HG03432 (cell line): ENCODE results near the gene HILPDA.
"Not testable (repeated sequence)": the region's sequence is repeated elsewhere in the genome, so short reads cannot be mapped to it uniquely, and the experiment has no call there.

Experiments used
- ATAC-seq: cut with Tn5 transposase; IDR thresholded peaks from one replicate; pipeline ENCODE4 v1.9.1; 2021; ENCODE audit warnings: mild to moderate bottlenecking, moderate library complexity; ENCODE audit not compliant: unreplicated experiment

The HILPDA gene

DNA sequence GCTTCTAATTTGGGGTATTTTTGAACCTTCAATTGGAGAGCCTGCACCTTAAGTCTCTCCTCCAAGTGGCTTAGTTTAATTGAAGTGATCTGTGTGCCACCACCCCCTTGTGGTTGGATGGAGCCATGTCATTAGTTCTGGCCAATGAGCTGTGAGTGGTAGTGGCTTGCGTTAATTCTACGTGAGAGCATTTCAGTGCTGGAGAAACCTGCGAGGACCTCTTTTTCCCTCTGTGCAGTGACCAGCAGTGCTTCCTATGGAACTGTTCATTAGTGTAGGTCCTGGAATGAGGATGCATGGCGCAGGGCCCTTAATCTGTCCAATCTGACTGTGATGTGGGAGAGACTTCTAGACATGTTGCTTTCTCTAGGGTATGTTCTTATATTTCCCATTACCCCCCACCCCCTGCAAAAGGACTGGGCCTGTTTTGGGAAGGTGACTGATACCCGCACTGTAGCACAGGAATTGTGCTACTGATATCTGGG is 3.8 kb downstream of the HILPDA start:
- ATAC-seq, result peak; percentile 36

DNA sequence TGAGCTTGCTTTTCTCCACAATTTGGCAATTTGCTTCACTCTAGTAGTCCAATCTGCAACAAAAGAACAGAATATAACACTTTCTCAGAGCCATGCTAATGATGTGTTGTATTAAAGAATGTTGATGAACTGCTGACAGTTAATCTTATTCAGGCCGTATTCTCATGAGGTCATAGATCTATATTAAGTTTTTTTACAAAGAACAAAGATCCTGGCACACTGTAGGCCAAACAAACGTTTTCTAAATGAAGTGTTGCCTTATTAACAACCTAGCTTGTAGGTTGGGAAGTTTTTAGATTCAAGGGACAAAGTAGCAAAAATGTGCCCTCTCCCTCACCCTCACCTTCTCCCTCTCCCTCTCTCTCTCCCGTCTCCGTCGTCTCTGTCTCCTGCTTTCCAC is 6.8 kb downstream of the HILPDA start:
- no peak for ATAC-seq

DNA sequence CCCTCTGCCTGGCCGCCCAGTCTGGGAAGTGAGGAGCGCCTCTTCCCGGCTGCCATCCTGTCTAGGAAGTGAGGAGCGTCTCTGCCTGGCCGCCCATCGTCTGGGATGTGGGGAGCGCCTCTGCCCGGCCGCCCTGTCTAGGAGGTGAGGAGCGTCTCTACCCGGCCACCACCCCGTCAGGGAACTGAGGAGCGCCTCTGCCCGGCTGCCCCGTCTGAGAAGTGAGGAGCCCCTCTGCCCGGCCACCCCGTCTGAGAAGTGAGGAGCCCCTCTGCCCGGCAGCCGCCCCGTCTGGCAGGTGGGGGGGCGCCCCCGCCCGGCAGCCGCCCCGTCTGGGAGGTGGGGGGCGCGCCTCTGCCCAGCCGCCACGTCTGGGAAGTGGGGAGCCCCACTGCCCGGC is 7.7 kb downstream of the HILPDA start:
- ATAC-seq, result not testable (repeated sequence)

DNA sequence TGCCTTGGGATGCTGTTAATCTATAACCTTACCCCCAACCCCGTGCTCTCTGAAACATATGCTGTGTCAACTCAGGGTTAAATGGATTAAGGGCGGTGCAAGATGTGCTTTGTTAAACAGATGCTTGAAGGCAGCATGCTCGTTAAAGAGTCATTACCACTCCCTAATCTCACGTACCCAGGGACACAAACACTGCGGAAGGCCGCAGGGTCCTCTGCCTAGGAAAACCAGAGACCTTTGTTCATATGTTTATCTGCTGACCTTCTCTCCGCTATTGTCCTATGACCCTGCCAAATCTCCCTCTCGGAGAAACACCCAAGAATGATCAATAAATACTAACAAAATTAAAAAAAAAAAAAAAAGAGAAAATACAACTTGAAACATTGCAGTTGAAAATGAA is 8.3 kb downstream of the HILPDA start:
- ATAC-seq, result not testable (repeated sequence)

DNA sequence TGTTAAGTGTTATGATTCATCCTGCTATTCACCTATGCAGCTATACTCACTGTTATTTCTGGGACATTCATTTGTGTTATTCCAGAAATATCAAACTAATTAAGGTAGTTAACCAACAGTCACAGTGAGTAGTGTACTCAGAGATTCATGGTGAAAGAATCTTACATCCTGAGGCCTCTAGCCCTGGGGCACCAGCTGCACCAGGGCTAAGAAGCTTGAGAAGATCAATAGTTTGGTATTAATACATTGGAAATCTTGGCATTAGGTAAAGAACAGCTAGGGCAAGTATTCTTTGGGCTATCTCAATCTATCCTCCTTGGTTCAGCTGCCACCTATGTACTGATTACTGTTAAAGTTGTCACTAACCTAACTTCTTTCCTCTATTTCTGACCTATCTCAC is 11.2 kb downstream of the HILPDA start:
- not testable (repeated sequence) for ATAC-seq

DNA sequence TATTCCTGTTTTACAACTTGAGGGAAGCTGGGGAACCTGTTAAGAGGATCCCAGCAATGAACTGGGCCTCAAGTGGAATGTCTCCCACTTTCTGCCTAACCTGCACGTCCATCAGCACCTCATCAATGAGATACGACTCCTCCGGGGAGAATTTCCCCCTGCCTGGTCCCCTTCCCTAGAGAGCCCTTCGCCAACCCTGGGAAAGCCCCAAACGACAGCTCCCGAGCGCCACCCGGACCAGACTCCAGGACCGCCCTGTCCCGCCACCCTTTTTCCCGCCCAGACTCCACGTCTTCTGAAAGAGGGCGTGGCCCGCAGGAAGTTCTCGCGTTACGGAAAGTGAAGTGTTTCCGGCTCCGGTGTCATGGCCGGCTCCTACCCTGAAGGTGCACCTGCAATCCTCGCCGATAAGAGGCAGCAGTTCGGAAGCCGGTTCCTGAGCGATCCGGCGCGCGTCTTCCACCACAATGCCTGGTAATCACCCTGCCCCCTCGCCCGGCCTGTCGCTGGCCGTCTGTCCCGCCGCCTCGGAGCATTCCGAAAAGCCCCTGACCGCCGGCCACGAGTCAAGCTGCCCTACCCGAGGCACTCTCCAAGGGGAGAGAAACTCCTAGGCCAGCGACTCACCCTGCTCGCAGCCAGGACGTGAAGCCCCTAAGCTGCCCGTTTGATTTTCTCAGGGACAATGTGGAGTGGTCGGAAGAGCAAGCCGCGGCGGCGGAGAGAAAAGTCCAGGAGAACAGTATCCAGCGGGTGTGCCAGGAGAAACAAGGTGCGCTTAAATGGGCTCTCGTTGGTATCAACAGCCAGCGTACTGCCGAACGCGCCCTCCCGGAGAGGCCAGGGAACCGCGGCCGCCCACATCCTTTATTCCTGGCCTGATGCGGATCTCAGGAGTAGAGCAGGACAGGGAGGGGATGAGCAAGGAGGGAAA is 21.0 kb downstream of the HILPDA start, which contains the start of gene METTL2B:
METTL2B (plus strand) TSS at position 347 of the 934 bp plus-strand sequence; CDS start at position 365, 18 bp downstream.
- ATAC-seq, result peak; percentile 96

DNA sequence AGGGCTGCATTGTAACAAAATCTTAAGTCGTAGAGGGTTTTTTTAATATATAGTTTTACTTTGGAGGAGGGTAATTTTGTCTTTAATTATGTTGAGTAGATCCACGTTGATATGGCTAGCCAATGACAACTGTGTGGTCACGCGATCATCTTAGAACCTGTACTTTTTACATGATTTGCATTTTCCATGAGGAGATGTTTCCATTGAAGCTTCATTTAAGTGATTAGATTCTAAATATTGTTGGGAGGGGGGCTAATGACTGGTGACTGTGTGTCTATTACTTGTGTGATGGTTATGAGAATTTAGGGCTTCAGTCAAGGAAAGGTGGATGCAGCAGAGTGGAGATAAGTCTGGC is 21.6 kb downstream of the HILPDA start:
- not testable (repeated sequence) for ATAC-seq

DNA sequence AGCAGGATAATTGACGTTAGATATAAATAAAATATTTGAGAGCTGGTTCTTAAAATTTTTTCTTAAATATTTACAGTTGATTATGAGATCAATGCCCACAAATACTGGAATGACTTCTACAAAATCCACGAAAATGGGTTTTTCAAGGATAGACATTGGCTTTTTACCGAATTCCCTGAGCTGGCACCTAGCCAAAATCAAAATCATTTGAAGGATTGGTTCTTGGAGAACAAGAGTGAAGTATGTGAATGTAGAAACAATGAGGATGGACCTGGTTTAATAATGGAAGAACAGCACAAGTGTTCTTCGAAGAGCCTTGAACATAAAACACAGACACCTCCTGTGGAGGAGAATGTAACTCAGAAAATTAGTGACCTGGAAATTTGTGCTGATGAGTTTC is 23.4 kb downstream of the HILPDA start:
- not testable (repeated sequence) for ATAC-seq

DNA sequence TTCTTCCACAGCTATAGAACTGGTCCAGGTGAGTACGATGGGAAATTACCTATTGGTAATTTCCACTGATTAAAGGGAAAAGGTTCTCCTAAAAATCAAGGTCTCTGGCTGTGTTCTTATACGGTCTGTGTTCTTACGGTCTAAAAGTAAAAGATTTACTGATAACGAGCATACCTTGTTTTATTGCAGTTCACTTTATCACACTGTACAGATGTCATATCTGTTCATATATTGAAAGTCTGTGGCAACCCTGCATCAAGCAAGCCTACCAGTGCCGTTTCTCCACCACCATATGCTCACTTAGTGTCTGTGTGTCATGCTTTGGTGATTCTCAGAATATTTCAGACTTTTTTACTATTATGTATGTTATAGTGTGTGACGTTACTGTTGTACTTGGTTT is 32.5 kb downstream of the HILPDA start:
- not testable (repeated sequence) for ATAC-seq

DNA sequence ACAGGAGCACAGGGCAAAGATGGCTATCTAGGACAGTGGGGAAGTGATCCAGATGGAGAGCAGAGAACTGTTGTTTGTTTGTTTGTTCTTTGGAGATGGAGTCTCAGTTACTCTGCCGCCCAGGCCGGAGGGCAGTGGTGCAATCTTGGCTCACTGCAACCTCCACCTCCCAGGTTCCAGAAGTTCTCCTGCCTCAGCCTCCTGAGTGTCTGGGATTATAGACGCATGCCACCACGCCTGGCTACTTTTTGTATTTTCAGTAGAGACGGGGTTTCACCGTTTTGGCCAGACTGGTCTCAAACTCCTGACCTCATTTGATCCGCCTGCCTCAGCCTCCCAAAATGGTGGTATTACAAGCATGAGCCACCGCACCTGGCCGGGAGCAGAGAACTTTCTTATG is 41.7 kb downstream of the HILPDA start:
- no peak for ATAC-seq

DNA sequence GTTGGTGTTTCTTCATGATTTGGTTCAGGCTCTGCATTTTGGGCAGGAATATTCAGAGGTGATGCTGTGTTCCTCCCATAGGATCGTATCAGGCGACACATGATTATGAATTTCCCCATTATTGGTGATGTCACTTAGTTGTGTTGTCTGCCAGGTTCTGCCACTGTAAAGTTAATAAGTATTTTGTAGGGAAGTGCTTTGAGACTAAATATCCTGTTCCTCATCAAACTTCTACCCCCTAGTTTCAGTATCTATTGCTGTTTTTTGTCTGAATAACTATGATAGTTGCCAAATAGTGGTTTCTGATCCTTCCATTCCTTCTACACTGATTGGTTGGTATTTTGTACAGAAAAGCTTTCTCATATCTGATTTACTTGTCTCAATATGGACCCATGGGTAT is 49.7 kb downstream of the HILPDA start:
- not testable (repeated sequence) for ATAC-seq

DNA sequence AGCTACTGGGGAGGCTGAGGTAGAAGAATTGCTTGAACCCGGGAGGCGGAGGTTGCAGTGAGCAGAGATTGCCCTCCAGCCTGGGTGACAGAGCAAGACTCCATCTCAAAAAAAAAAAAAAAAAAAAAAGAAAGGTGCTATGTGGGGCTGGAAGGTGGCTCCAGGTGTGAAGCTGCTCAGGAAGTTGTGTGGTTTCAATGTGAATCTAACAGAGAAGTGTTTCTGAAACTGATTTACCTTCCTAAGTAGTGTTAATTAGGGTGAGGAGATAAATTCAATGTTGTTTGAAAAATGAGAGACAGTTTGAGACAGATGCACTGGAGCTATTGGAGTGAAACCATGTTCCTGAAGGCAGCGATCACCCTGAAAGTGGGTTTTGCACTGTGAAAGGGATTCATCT is 51.1 kb downstream of the HILPDA start:
- not testable (repeated sequence) for ATAC-seq

DNA sequence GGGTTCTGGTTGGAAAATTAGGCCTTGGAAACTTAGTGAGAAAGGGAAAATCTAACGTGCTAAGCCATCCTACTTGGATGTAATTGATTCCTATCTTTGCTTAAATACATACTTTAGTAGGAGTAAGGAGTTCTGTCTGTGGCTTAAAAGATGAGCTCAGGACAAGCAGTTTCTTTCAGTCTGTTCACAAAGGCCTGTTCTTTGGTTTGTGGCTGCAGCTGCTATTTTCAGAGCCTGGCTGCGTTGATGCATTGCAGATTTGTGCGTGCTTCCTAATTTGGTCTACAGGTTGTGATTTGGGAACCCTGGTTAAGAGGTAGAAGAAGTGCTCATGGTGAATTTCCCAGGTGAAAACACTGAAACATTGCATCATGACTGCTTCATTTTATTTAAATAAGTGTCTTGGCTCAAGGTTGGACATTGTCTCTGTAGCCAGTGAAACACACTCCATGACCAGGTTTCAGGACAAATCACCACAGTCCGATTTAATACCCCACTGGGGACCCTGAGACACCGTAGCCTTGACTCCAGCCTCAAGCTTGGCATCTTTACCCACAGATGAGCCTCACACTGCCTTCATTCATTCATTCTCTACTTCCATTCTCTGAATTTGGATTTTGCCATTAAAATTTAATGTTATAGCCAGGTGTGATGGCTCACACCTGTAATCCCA is 51.8 kb downstream of the HILPDA start:
- not testable (repeated sequence) for ATAC-seq
